HEK293 (cell line): ENCODE data around the gene MVP.
A peak's percentile ranks its signal among the peaks of the same experiment; 100 is the strongest.

ENCODE experiments used
- CTCF ChIA-PET: fragments of 350-600 bp; formaldehyde crosslinking; extraction: SDS; loops from one replicate; lab custom pipeline; 2021; ENCODE audit warnings: antibody characterized with exemption; lab: Yijun Ruan, JAX
- POLR2A ChIA-PET: fragments of 300-600 bp; formaldehyde crosslinking; extraction: SDS; loops from one replicate; lab custom pipeline; 2020; ENCODE audit warnings: antibody characterized with exemption, inconsistent platforms; lab: Yijun Ruan, JAX
- H3K27ac ChIP-seq: fragments of 200-500 bp; sonication (Bioruptor generic); 2 replicates; pipeline ENCODE4 v1.5.1; 2014; ENCODE audit warnings: low read depth, low read length, control low read depth, inconsistent platforms; ENCODE audit errors: extremely low read depth
- H3K36me3 ChIP-seq, 2 experiments: fragments of 200-500 bp in 1 of 2; sonication (Bioruptor generic) in 1 of 2; 1 replicate in 1 of 2; 2 replicates in 1 of 2; pipeline ENCODE4 v1.5.1; 2014 to 2017; ENCODE audit warnings: inconsistent platforms in 2 of 2, low read length in 2 of 2; ENCODE audit not compliant: control insufficient read depth in 2 of 2, insufficient read depth in 1 of 2
- H3K4me1 ChIP-seq: fragments of 200-500 bp; sonication (Bioruptor generic); 2 replicates; pipeline ENCODE4 v1.5.1; 2014; ENCODE audit warnings: mild to moderate bottlenecking, low read length, inconsistent platforms; ENCODE audit not compliant: control insufficient read depth, insufficient read depth
- H3K4me3 ChIP-seq: 2 replicates; pipeline ENCODE4 v1.5.1; 2011; ENCODE audit warnings: low read depth, mild to moderate bottlenecking, control low read depth, low read length, moderate library complexity
- H3K9me3 ChIP-seq: fragments of 200-500 bp; sonication (Bioruptor generic); 2 replicates; pipeline ENCODE4 v1.5.1; 2014; ENCODE audit warnings: low read depth, low read length, inconsistent platforms; ENCODE audit not compliant: control insufficient read depth, insufficient read depth
- GLI2 ChIP-seq: fragments of 450-650 bp; formaldehyde crosslinking; IDR thresholded peaks from 2 replicates; pipeline ENCODE4; 2017; ENCODE audit warnings: missing biosample characterization, missing genetic modification characterization, low read depth, borderline replicate concordance
- GLIS2 ChIP-seq: fragments of 450-650 bp; formaldehyde crosslinking; IDR thresholded peaks from 2 replicates; pipeline ENCODE4 v1.5.1; 2016; ENCODE audit warnings: missing biosample characterization, missing genetic modification characterization
- PRDM1 ChIP-seq: fragments of 450-650 bp; formaldehyde crosslinking; IDR thresholded peaks from 2 replicates; pipeline ENCODE4; 2016; ENCODE audit warnings: missing biosample characterization, missing genetic modification characterization
- SETDB1 ChIP-seq: IDR thresholded peaks from one replicate; pipeline ENCODE4 v1.6.1; 2017; ENCODE audit warnings: mild to moderate bottlenecking, low read length, moderate library complexity, mixed read lengths; ENCODE audit not compliant: insufficient read length
- ZFHX2 ChIP-seq: fragments of 450-650 bp; formaldehyde crosslinking; conservative IDR thresholded peaks from 2 replicates; pipeline ENCODE4 v1.5.1; 2016; ENCODE audit warnings: missing biosample characterization, missing genetic modification characterization
- ZFP41 ChIP-seq: fragments of 450-650 bp; formaldehyde crosslinking; IDR thresholded peaks from 2 replicates; pipeline ENCODE4 v1.5.1; 2016; ENCODE audit warnings: missing biosample characterization, missing genetic modification characterization, borderline replicate concordance
- ZNF132 ChIP-seq: fragments of 450-650 bp; formaldehyde crosslinking; IDR thresholded peaks from 2 replicates; pipeline ENCODE4 v1.5.1; 2017; ENCODE audit warnings: missing biosample characterization, missing genetic modification characterization, borderline replicate concordance
- ZNF138 ChIP-seq: fragments of 450-650 bp; formaldehyde crosslinking; IDR thresholded peaks from 2 replicates; pipeline ENCODE4 v1.5.1; 2016; ENCODE audit warnings: missing biosample characterization, missing genetic modification characterization, borderline replicate concordance
- ZNF2 ChIP-seq: fragments of 450-650 bp; formaldehyde crosslinking; IDR thresholded peaks from 2 replicates; pipeline ENCODE4 v1.5.1; 2016; ENCODE audit warnings: missing biosample characterization, missing genetic modification characterization
- ZNF214 ChIP-seq: fragments of 450-650 bp; formaldehyde crosslinking; IDR thresholded peaks from 2 replicates; pipeline ENCODE4 v1.5.1; 2017; ENCODE audit warnings: missing biosample characterization, mild to moderate bottlenecking, missing genetic modification characterization, borderline replicate concordance
- ZNF341 ChIP-seq: fragments of 450-650 bp; formaldehyde crosslinking; IDR thresholded peaks from 2 replicates; pipeline ENCODE4; 2016; ENCODE audit warnings: low read depth, missing biosample characterization, missing genetic modification characterization
- ZNF48 ChIP-seq: fragments of 450-650 bp; formaldehyde crosslinking; IDR thresholded peaks from 2 replicates; pipeline ENCODE4 v1.5.1; 2016; ENCODE audit warnings: missing biosample characterization, missing genetic modification characterization
- ZNF549 ChIP-seq: fragments of 450-650 bp; IDR thresholded peaks from 2 replicates; pipeline ENCODE4 v1.5.1; 2018; ENCODE audit warnings: missing biosample characterization, missing genetic modification characterization, mild to moderate bottlenecking, inconsistent platforms, moderate library complexity
- ZNF677 ChIP-seq: fragments of 450-650 bp; IDR thresholded peaks from 2 replicates; pipeline ENCODE4 v1.5.0; 2018; ENCODE audit warnings: missing biosample characterization, mild to moderate bottlenecking, missing genetic modification characterization, moderate library complexity
- ZNF777 ChIP-seq: fragments of 450-650 bp; formaldehyde crosslinking; IDR thresholded peaks from 2 replicates; pipeline ENCODE4 v1.5.1; 2017; ENCODE audit warnings: missing biosample characterization, missing genetic modification characterization, borderline replicate concordance
- ZNF785 ChIP-seq: fragments of 450-650 bp; formaldehyde crosslinking; IDR thresholded peaks from 2 replicates; pipeline ENCODE4 v1.5.1; 2016; ENCODE audit warnings: missing biosample characterization, missing genetic modification characterization
- TF ChIP-seq, protein P1 (sequence below): fragments of 450-650 bp; formaldehyde crosslinking; IDR thresholded peaks from 2 replicates; pipeline ENCODE4 v1.5.1; 2016; ENCODE audit warnings: missing biosample characterization, missing genetic modification characterization
- TF ChIP-seq, protein P2 (sequence below): fragments of 450-650 bp; formaldehyde crosslinking; IDR thresholded peaks from 2 replicates; pipeline ENCODE4 v1.5.1; 2016; ENCODE audit warnings: missing biosample characterization, missing genetic modification characterization
- TF ChIP-seq, protein P3 (sequence below): fragments of 450-650 bp; formaldehyde crosslinking; IDR thresholded peaks from 2 replicates; pipeline ENCODE4 v1.5.1; 2016; ENCODE audit warnings: missing biosample characterization, missing genetic modification characterization

Gene MVP

DNA sequence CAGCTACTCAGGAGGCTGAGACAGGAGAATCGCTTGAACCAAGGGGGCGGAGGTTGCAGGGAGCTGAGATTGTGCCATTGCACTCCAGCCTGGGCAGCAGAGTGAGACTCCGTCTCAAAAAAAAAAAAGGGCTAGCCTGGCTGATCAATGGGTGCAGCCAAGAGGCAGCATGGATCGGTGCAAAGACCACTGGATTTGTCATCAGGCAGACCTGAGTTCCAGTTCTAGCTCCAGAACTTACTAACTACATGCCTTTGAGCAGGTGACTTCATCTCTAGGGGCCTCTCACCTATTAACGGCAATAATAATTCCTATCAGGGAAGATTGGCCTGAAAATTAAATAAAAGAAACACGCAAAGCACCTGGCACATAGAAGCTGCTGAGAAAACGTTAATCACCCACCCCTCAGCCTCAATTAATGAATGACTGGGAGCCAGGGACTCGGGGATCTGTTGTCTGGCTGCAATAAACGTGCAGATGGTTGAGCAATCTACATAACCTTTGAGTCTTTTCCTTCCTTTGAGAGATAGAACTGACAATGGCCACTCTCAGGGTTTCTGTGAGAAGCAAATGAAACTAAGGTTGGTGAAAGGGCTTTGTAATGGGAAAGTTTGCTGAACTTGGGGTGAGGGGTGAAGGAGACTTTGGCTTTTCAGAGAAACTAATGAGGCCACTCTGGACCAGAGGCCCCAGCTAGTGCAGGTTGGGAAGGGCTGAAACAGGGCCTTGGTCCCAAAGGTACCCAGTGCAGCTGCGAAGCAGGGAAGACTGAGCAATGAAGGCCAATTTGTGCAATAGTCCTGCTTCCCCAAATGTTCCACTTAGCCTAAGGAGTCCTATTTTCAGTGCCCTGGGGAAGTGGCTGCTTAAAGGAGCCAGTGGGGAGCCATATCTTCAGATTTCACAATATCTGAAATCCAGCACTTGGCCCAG is 71.5 kb downstream of the MVP start:
- TF ChIP-seq ZNF138, result no peak
- no peak for TF ChIP-seq ZNF132 (tag by site-specific recombination)
- no peak for TF ChIP-seq ZNF777
- TF ChIP-seq ZFP41 (tag by site-specific recombination), result no peak
- no peak for TF ChIP-seq ZNF214 (tag by site-specific recombination)
- TF ChIP-seq ZNF677, result no peak
- no peak for TF ChIP-seq ZNF2 (tag by site-specific recombination)
- TF ChIP-seq, protein P1, sequence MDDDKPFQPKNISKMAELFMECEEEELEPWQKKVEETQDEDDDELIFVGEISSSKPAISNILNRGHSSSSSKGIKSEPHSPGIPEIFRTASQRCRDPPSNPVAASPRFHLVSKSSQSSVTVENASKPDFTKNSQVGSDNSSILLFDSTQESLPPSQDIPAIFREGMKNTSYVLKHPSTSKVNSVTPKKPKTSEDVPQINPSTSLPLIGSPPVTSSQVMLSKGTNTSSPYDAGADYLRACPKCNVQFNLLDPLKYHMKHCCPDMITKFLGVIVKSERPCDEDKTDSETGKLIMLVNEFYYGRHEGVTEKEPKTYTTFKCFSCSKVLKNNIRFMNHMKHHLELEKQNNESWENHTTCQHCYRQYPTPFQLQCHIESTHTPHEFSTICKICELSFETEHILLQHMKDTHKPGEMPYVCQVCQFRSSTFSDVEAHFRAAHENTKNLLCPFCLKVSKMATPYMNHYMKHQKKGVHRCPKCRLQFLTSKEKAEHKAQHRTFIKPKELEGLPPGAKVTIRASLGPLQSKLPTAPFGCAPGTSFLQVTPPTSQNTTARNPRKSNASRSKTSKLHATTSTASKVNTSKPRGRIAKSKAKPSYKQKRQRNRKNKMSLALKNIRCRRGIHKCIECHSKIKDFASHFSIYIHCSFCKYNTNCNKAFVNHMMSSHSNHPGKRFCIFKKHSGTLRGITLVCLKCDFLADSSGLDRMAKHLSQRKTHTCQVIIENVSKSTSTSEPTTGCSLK (tag by site-specific recombination), result no peak
- no peak for TF ChIP-seq ZFHX2 (tag by site-specific recombination)
- TF ChIP-seq, protein P2, sequence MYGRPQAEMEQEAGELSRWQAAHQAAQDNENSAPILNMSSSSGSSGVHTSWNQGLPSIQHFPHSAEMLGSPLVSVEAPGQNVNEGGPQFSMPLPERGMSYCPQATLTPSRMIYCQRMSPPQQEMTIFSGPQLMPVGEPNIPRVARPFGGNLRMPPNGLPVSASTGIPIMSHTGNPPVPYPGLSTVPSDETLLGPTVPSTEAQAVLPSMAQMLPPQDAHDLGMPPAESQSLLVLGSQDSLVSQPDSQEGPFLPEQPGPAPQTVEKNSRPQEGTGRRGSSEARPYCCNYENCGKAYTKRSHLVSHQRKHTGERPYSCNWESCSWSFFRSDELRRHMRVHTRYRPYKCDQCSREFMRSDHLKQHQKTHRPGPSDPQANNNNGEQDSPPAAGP, result no peak
- TF ChIP-seq ZNF341 (tag by site-specific recombination), result no peak
- CTCF ChIA-PET, result interaction anchor here (1.0 kb wide), 1 partner anchor 140 kb away, joined by 3 read pairs; no protein-coding TSS in a partner anchor
- Histone ChIP-seq H3K9me3 (no peaks in the 10 kb centered on the region), H3K4me3 (no peak overlapping the region), H3K4me1 (no peaks in the 10 kb centered on the region), H3K27ac (no peak overlapping the region), H3K36me3 (no peaks in the 10 kb centered on the region; a peak in 1 of 3 replicates)
- POLR2A ChIA-PET, result interaction anchor here (1.1 kb wide), 1 partner anchor 82 kb away, joined by 3 read pairs; the partner anchor contains the start of gene TAOK2

DNA sequence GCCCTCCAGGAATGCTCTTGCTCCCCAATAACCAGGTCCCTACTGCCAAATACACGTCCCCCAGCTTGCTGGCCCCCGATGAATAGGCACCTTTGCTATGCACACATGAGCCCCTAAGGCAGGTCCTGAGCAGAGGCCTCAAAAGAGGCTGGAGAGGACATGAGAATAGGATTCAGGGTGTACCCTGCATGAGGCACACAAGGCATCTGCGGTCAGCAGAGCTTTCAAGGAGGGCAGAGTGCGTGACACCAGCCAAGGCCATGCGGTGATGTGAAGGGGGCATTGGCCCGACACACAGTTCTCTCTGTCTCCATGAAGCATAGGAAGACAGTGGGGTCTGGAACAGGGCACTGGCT is 72.2 kb downstream of the MVP start:
- Histone ChIP-seq H3K4me1 (no peaks in the 10 kb centered on the region), H3K9me3 (no peaks in the 10 kb centered on the region), H3K36me3 (no peaks in the 10 kb centered on the region; a peak in 1 of 3 replicates), H3K27ac (no peak overlapping the region), H3K4me3 (no peak overlapping the region)
- TF ChIP-seq, protein P3, sequence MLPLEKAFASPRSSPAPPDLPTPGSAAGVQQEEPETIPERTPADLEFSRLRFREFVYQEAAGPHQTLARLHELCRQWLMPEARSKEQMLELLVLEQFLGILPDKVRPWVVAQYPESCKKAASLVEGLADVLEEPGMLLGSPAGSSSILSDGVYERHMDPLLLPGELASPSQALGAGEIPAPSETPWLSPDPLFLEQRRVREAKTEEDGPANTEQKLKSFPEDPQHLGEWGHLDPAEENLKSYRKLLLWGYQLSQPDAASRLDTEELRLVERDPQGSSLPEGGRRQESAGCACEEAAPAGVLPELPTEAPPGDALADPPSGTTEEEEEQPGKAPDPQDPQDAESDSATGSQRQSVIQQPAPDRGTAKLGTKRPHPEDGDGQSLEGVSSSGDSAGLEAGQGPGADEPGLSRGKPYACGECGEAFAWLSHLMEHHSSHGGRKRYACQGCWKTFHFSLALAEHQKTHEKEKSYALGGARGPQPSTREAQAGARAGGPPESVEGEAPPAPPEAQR, result no peak
- TF ChIP-seq ZNF785 (no peak), ZNF48 (tag by site-specific recombination) (no peak), GLI2 (no peak), ZNF549 (no peak), SETDB1 (no peak)
- ChIA-PET CTCF (no interaction called here), POLR2A (no interaction called here)

DNA sequence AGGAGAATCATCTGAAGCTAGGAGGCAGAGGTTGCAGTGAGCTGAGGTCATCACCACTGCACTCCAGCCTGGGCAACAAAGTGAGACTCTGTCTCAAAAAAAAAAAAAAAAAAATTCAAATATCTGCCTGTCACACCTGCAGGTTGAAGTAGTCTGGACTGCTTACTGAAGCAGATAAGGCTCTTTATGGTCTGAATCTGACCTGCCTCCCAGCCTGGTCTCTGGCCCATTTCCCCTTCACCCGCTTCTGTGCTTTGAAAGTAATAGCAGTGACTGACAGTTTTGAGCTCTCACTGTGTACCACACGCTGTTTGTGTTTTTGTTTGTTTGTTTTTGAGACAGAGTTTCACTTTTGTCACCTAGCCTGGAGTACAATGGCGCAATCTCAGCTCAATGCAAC is 73.3 kb downstream of the MVP start:
- TF ChIP-seq GLIS2 (tag by site-specific recombination) (no peak), PRDM1 (0 out of 2 replicates have a peak, but pooled peaks have one; percentile 20)
- TF ChIP-seq, all 188 proteins: peak for 1
- H3K4me3 ChIP-seq, result no peak overlapping the region
- no peak overlapping the region for H3K27ac ChIP-seq
- ChIA-PET CTCF (interaction anchor here (0.6 kb wide), 1 partner anchor 14 kb away, joined by 3 read pairs; no protein-coding TSS in a partner anchor), POLR2A (interaction anchor here (0.7 kb wide), 1 partner anchor 126 kb away, joined by 3 read pairs; no protein-coding TSS in a partner anchor)
- no peaks in the 10 kb centered on the region for H3K9me3 ChIP-seq
- no peaks in the 10 kb centered on the region; a peak in 1 of 3 replicates for H3K36me3 ChIP-seq
- H3K4me1 ChIP-seq, result no peaks in the 10 kb centered on the region
